Ishikawa (cell line): Measurements from ENCODE around the gene PARD3.

Source experiments
- CEBPB ChIP-seq: IDR thresholded peaks from 2 replicates; pipeline ENCODE4 v1.6.1; 2012
- CREB1 ChIP-seq: IDR thresholded peaks from 2 replicates; pipeline ENCODE4 v1.6.1; 2012; ENCODE audit warnings: low read depth
- EGR1 ChIP-seq: IDR thresholded peaks from 2 replicates; pipeline ENCODE4 v1.6.1; 2012
- EP300 ChIP-seq: IDR thresholded peaks from 2 replicates; pipeline ENCODE4 v1.6.1; 2012; ENCODE audit warnings: borderline replicate concordance
- FOXM1 ChIP-seq: IDR thresholded peaks from 2 replicates; pipeline ENCODE4 v1.6.1; 2012; ENCODE audit warnings: low read depth, borderline replicate concordance
- NFIC ChIP-seq: IDR thresholded peaks from 2 replicates; pipeline ENCODE4 v1.6.1; 2012
- RAD21 ChIP-seq: IDR thresholded peaks from 2 replicates; pipeline ENCODE4 v1.6.1; 2012; ENCODE audit warnings: low read depth
- TAF1 ChIP-seq: IDR thresholded peaks from 2 replicates; pipeline ENCODE4 v1.6.1; 2012; ENCODE audit warnings: low read depth, mild to moderate bottlenecking
- TCF12 ChIP-seq: IDR thresholded peaks from 2 replicates; pipeline ENCODE4 v1.6.1; 2012; ENCODE audit warnings: low read depth
- TEAD4 ChIP-seq: IDR thresholded peaks from 2 replicates; pipeline ENCODE4 v1.6.1; 2012
- YY1 ChIP-seq: IDR thresholded peaks from 2 replicates; pipeline ENCODE4 v1.6.1; 2012; ENCODE audit warnings: low read depth
- ZBTB7A ChIP-seq: IDR thresholded peaks from 2 replicates; pipeline ENCODE4 v1.6.1; 2012; ENCODE audit warnings: low read depth
- TF ChIP-seq, protein P1 (sequence below): IDR thresholded peaks from 2 replicates; pipeline ENCODE4 v1.6.1; 2012; ENCODE audit warnings: low read depth, mild to moderate bottlenecking
- TF ChIP-seq, protein P2 (sequence below): IDR thresholded peaks from 2 replicates; pipeline ENCODE4 v1.6.1; 2012
- TF ChIP-seq, protein P3 (sequence below): IDR thresholded peaks from 2 replicates; pipeline ENCODE4 v1.6.1; 2012

PARD3 gene

DNA sequence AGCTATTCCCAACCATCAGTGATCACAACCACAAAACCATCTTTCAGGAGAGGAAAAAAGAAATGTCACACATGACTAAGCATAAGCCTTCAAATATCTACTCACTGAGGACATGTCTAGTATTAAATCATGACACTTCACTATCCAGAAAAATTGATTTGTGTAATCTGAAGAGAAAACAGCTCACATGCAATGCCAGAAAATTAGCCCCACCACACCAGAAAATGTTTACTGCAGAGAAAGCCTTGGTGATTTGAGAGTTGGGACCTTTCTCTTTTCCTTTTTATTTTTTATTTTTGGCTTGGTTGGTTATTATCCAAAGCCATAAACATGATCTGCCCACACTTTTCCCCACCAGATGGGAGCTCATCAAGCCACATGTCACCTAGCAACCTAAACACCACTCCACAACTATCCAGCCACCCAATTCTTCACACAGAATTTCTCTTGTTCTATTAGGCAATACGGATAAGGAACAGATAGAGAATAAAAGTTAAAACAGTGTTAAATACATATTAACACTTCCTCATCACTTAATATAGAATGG lies 3.1 kb downstream of the PARD3 start:
- TF ChIP-seq CEBPB (no peak), FOXM1 (no peak), ZBTB7A (no peak), TAF1 (no peak)
- TF ChIP-seq, protein P1, sequence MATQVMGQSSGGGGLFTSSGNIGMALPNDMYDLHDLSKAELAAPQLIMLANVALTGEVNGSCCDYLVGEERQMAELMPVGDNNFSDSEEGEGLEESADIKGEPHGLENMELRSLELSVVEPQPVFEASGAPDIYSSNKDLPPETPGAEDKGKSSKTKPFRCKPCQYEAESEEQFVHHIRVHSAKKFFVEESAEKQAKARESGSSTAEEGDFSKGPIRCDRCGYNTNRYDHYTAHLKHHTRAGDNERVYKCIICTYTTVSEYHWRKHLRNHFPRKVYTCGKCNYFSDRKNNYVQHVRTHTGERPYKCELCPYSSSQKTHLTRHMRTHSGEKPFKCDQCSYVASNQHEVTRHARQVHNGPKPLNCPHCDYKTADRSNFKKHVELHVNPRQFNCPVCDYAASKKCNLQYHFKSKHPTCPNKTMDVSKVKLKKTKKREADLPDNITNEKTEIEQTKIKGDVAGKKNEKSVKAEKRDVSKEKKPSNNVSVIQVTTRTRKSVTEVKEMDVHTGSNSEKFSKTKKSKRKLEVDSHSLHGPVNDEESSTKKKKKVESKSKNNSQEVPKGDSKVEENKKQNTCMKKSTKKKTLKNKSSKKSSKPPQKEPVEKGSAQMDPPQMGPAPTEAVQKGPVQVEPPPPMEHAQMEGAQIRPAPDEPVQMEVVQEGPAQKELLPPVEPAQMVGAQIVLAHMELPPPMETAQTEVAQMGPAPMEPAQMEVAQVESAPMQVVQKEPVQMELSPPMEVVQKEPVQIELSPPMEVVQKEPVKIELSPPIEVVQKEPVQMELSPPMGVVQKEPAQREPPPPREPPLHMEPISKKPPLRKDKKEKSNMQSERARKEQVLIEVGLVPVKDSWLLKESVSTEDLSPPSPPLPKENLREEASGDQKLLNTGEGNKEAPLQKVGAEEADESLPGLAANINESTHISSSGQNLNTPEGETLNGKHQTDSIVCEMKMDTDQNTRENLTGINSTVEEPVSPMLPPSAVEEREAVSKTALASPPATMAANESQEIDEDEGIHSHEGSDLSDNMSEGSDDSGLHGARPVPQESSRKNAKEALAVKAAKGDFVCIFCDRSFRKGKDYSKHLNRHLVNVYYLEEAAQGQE: no peak

DNA sequence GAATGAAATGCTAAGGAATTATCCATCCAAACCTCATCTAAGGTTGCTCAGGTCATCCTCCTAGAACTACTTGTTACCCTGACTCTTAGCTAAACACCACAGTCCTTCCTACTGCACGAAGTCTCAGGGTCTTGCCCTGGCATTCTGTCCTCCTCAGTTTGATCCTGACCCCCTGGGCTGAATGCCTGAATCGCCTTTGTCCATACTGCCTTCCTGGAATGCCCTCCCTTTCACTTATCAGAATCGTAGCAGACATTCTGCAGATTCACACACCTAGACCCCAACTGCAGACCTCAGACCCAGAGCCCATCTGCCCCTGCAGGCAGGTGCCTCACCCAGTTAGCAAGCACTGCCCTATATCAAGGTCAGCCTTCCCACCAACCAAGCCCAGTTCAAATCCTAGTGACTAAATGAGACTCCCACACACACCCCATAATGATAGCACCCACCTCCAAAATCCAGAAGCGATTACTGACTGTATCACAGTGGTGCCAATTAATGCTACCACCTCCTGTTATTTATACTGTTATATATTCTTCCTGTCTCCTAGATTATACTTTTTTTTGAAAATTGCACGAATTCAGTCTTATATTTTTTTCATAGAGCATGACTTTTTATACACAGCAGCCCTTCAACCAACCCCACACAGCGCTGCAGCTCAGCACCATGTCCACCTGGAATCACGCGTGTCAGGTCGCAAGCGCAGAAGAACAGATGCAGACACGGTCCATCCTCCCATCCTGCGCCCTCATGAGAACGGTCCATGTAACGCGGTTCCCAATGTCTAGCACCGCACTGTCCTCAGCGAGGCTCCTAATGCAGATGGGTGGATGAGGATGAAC lies 3.7 kb downstream of the PARD3 start:
- TF ChIP-seq FOXM1 (no peak), CEBPB (no peak), EGR1 (no peak), TAF1 (no peak), YY1 (no peak), NFIC (no peak), RAD21 (no peak), CREB1 (no peak), ZBTB7A (no peak), EP300 (no peak)
- TF ChIP-seq, protein P1: no peak
- TF ChIP-seq, protein P2, sequence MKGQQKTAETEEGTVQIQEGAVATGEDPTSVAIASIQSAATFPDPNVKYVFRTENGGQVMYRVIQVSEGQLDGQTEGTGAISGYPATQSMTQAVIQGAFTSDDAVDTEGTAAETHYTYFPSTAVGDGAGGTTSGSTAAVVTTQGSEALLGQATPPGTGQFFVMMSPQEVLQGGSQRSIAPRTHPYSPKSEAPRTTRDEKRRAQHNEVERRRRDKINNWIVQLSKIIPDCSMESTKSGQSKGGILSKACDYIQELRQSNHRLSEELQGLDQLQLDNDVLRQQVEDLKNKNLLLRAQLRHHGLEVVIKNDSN: no peak

DNA sequence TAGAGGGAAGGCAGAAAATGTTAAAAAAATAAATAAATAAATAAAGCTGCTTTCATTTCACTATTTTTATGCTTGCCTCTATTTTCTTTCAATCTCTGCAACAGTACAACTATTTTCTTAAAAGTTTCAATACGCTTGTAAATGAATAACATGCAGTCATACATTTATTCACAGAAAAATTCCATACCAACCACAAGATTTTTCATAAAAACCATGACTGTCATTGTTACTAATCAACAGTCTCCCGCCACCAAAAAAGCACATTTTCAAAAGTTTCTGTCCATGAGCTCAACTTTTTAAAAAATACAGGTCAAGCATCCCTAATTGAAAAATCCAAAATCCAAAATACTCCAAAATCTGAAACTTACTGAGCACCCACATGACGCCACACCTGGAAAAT lies 5.3 kb downstream of the PARD3 start:
- TF ChIP-seq FOXM1 (no peak), RAD21 (no peak), ZBTB7A (no peak), YY1 (no peak), NFIC (no peak), TCF12 (no peak), EP300 (no peak), EGR1 (no peak), TAF1 (no peak), TEAD4 (no peak), CREB1 (no peak), CEBPB (no peak)
- TF ChIP-seq, protein P2: no peak
- TF ChIP-seq, protein P3, sequence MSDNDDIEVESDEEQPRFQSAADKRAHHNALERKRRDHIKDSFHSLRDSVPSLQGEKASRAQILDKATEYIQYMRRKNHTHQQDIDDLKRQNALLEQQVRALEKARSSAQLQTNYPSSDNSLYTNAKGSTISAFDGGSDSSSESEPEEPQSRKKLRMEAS: no peak
- TF ChIP-seq, protein P1: no peak
